ENCODE data around the gene HFE.
"Not testable (repeated sequence)": the region's sequence is repeated elsewhere in the genome, so short reads cannot be mapped to it uniquely, and the experiment has no call there.

Gene HFE

GRCh38 chr6:26059941-26060340 lies 27.3 kb upstream of the HFE start:
- no peak for DNase-seq

GRCh38 chr6:26064619-26065257 lies 22.5 kb upstream of the HFE start:
- DNase-seq: peak; percentile 52 to 78

- DNase-seq: peak; percentile 72 to 83
Observed at GRCh38 chr6:26065952-26066380, 21.3 kb upstream of the HFE start.

- no peak for DNase-seq
Observed at GRCh38 chr6:26067367-26067766, 19.9 kb upstream of the HFE start.

- DNase-seq: no peak
Observed at GRCh38 chr6:26068036-26068435, 19.2 kb upstream of the HFE start.

- no peak for DNase-seq
Observed at GRCh38 chr6:26071135-26071534, 16.1 kb upstream of the HFE start.

- DNase-seq: no peak
Observed at GRCh38 chr6:26075063-26075717, 12.0 kb upstream of the HFE start.

GRCh38 chr6:26078066-26078465 lies 9.2 kb upstream of the HFE start:
- DNase-seq: not testable (repeated sequence)

- DNase-seq: not testable (repeated sequence)
Observed at GRCh38 chr6:26081096-26081495, 6.1 kb upstream of the HFE start.

- DNase-seq: peak; percentile 61 to 81
Observed at GRCh38 chr6:26086211-26086610, 1.0 kb upstream of the HFE start.

GRCh38 chr6:26088344-26088743 lies 1.1 kb downstream of the HFE start:
- DNase-seq: no peak

- no peak for DNase-seq
Observed at GRCh38 chr6:26089272-26089671, 2.0 kb downstream of the HFE start.

GRCh38 chr6:26092443-26092842 lies 5.2 kb downstream of the HFE start:
- peak in 1 of 2 donors; percentile 9 for DNase-seq

GRCh38 chr6:26094036-26094435 lies 6.8 kb downstream of the HFE start:
- no peak for DNase-seq

GRCh38 chr6:26097268-26097875 lies 10.1 kb downstream of the HFE start:
- peak; percentile 61 to 81 for DNase-seq

- no peak for DNase-seq
Observed at GRCh38 chr6:26103141-26103769, 16.0 kb downstream of the HFE start.

- DNase-seq: peak; percentile 94 to 96
Observed at GRCh38 chr6:26103770-26104456, 16.7 kb downstream of the HFE start.

GRCh38 chr6:26104457-26105108 lies 17.4 kb downstream of the HFE start:
- DNase-seq: no peak

GRCh38 chr6:26105109-26105730 lies 18.0 kb downstream of the HFE start:
- DNase-seq: no peak

GRCh38 chr6:26105842-26106241 lies 18.6 kb downstream of the HFE start:
- no peak for DNase-seq

GRCh38 chr6:26107935-26108334 lies 20.7 kb downstream of the HFE start:
- DNase-seq: no peak

GRCh38 chr6:26109772-26110171 lies 22.5 kb downstream of the HFE start:
- no peak for DNase-seq
